ENCODE results near the gene DNTT.

GRCh38 chr10:96263669-96264068 is 40.6 kb upstream of the DNTT start:
- TF ChIP-seq CTCF (conservative IDR thresholded peaks at IDR 0.05; ENCODE audit: low read depth in 2 of 2) (no peak), CREB1 (CRISPR knock-in tag; IDR thresholded peaks at IDR 0.05; ENCODE audit: low read depth) (no peak), POLR2AphosphoS5 (IDR thresholded peaks at IDR 0.05; ENCODE audit: low read depth) (no peak), REST (IDR thresholded peaks at IDR 0.05; ENCODE audit: unreplicated experiment) (no peak), EZH2 (IDR thresholded peaks at IDR 0.05; ENCODE audit: low read depth, unreplicated experiment) (no peak), ZNF114 (CRISPR knock-in tag; IDR thresholded peaks at IDR 0.05) (no peak), JUNB (IDR thresholded peaks at IDR 0.05; ENCODE audit: unreplicated experiment) (no peak), STAT1 (IDR thresholded peaks at IDR 0.05; ENCODE audit: unreplicated experiment) (no peak), EZH2phosphoT487 (IDR thresholded peaks at IDR 0.05; ENCODE audit: unreplicated experiment) (no peak), ZNF331 (CRISPR knock-in tag; IDR thresholded peaks at IDR 0.05; ENCODE audit: low read depth) (no peak), NANOG (IDR thresholded peaks at IDR 0.05; ENCODE audit: borderline replicate concordance) (no peak)

Measured in GM23338 (cell line).